IMR-90 (cell line): ENCODE results near the gene DUSP16. TPM values are rescaled to one million over a fixed set of nuclear protein-coding genes. Genes with fewer than 3 reads are reported as not detected.

ENCODE experiments used
- ATAC-seq: fragments of 200-7000 bp; cut with Tn5 transposase; 2 replicates; pipeline ENCODE4 v1.9.1; 2020; ENCODE audit warnings: low read depth, mild to moderate bottlenecking, moderate library complexity
- BruUV-seq: library from RNA; stranded (reverse); fragments of 400-500 nt; replicated peaks from 2 replicates; lab custom pipeline; 2021; lab: Mats Ljungman, UMichigan
- CTCF ChIA-PET: fragments of 300-600 bp; formaldehyde crosslinking; extraction: SDS; loops from one replicate; lab custom pipeline; 2021; ENCODE audit warnings: antibody characterized with exemption; lab: Yijun Ruan, JAX
- POLR2A ChIA-PET: fragments of 300-600 bp; sonication (Branson Sonifier 250); formaldehyde crosslinking; loops from one replicate; lab custom pipeline; 2022; ENCODE audit warnings: antibody characterized with exemption; ENCODE audit not compliant: unreplicated experiment; lab: Charles Lee
- DNase-seq: peaks from one replicate; pipeline ENCODE4 v3.0.0; 2013
- H2AFZ ChIP-seq: replicated peaks from 2 replicates; pipeline ENCODE3; 2013; ENCODE audit warnings: low read length, mild to moderate bottlenecking; ENCODE audit not compliant: poor library complexity
- H2AK5ac ChIP-seq: 2 replicates; pipeline ENCODE4 v1.6.1; 2013; ENCODE audit warnings: low read depth, low read length, inconsistent platforms
- H2AK9ac ChIP-seq: replicated peaks from 2 replicates; pipeline ENCODE3; 2013; ENCODE audit warnings: mild to moderate bottlenecking, low read depth, low read length, moderate library complexity; ENCODE audit not compliant: poor library complexity
- H2BK120ac ChIP-seq: 2 replicates; pipeline ENCODE4 v1.6.1; 2013; ENCODE audit warnings: low read depth, low read length, inconsistent platforms
- H2BK15ac ChIP-seq: 3 replicates; pipeline ENCODE4 v1.6.1; 2013; ENCODE audit warnings: low read depth, low read length, inconsistent platforms
- H2BK20ac ChIP-seq: 2 replicates; pipeline ENCODE4 v1.6.1; 2013; ENCODE audit warnings: low read depth, mild to moderate bottlenecking, inconsistent platforms, low read length, moderate library complexity
- H2BK5ac ChIP-seq: 2 replicates; pipeline ENCODE4 v1.6.1; 2013; ENCODE audit warnings: mild to moderate bottlenecking, low read depth, low read length, inconsistent platforms; ENCODE audit not compliant: poor library complexity, severe bottlenecking
- H3K14ac ChIP-seq: replicated peaks from 2 replicates; pipeline ENCODE4 v1.6.1; 2013; ENCODE audit warnings: low read depth, low read length, inconsistent platforms
- H3K18ac ChIP-seq: 2 replicates; pipeline ENCODE4 v1.6.1; 2013; ENCODE audit warnings: low read depth, low read length, control low read depth
- H3K23ac ChIP-seq: 2 replicates; pipeline ENCODE4 v1.6.1; 2013; ENCODE audit warnings: low read depth, low read length, inconsistent platforms
- H3K27ac ChIP-seq: 2 replicates; pipeline ENCODE4 v1.5.1; 2013; ENCODE audit warnings: mild to moderate bottlenecking, control low read depth, low read length; ENCODE audit not compliant: insufficient read depth
- H3K27me3 ChIP-seq: 2 replicates; pipeline ENCODE4 v1.6.1; 2013; ENCODE audit warnings: low read length; ENCODE audit not compliant: control insufficient read depth, insufficient read depth
- H3K36me3 ChIP-seq: 2 replicates; pipeline ENCODE4 v1.6.1; 2013; ENCODE audit warnings: low read length, mixed read lengths; ENCODE audit not compliant: control insufficient read depth, insufficient read depth
- H3K4ac ChIP-seq: 2 replicates; pipeline ENCODE4 v1.6.1; 2013; ENCODE audit warnings: low read depth, low read length, inconsistent platforms
- H3K4me1 ChIP-seq: 2 replicates; pipeline ENCODE4 v1.6.1; 2013; ENCODE audit warnings: low read length, mixed read lengths; ENCODE audit not compliant: control insufficient read depth, insufficient read depth
- H3K4me2 ChIP-seq: 2 replicates; pipeline ENCODE4 v1.6.1; 2013; ENCODE audit warnings: low read depth, mild to moderate bottlenecking, control low read depth, low read length, moderate library complexity
- H3K4me3 ChIP-seq: 2 replicates; pipeline ENCODE4 v1.5.1; 2013; ENCODE audit warnings: low read depth, mild to moderate bottlenecking, control low read depth, low read length, moderate library complexity; ENCODE audit not compliant: insufficient read depth
- H3K56ac ChIP-seq: 2 replicates; pipeline ENCODE4 v1.6.1; 2013; ENCODE audit warnings: low read length, inconsistent platforms; ENCODE audit not compliant: insufficient read depth; ENCODE audit errors: extremely low read depth
- H3K79me1 ChIP-seq, 2 experiments: 2 replicates each; pipeline ENCODE4 v1.6.1; 2013; ENCODE audit warnings: low read length in 2 of 2, inconsistent platforms in 1 of 2, low read depth in 1 of 2
- H3K9ac ChIP-seq: 2 replicates; pipeline ENCODE4 v1.6.1; 2013; ENCODE audit warnings: low read depth, low read length, control low read depth
- H3K9me1 ChIP-seq: 2 replicates; pipeline ENCODE4 v1.6.1; 2013; ENCODE audit warnings: low read length, inconsistent platforms; ENCODE audit not compliant: insufficient read depth
- H3K9me3 ChIP-seq: 2 replicates; pipeline ENCODE4 v1.6.1; 2013; ENCODE audit warnings: low read length; ENCODE audit not compliant: control insufficient read depth, insufficient read depth
- H4K20me1 ChIP-seq: 2 replicates; pipeline ENCODE4 v1.6.1; 2013; ENCODE audit warnings: low read length, inconsistent platforms; ENCODE audit not compliant: insufficient read depth
- H4K5ac ChIP-seq: 2 replicates; pipeline ENCODE4 v1.6.1; 2013; ENCODE audit warnings: mild to moderate bottlenecking, low read depth, low read length, control low read depth
- H4K8ac ChIP-seq, 2 experiments: 2 replicates each; pipeline ENCODE4 v1.6.1; 2013; ENCODE audit warnings: low read depth in 2 of 2, low read length in 2 of 2, control low read depth in 1 of 2, inconsistent platforms in 1 of 2
- H4K91ac ChIP-seq: 2 replicates; pipeline ENCODE4 v1.6.1; 2013; ENCODE audit warnings: low read depth, low read length, inconsistent platforms; ENCODE audit not compliant: insufficient read depth
- CHD1 ChIP-seq: IDR thresholded peaks from 2 replicates; pipeline ENCODE4 v1.6.1; 2012; ENCODE audit warnings: low read depth, low read length, improper control_type of control experiment
- FOS ChIP-seq: fragments of 150-350 bp; IDR thresholded peaks from 2 replicates; pipeline ENCODE4 v1.6.1; 2016; ENCODE audit warnings: low read depth, low read length
- MAFK ChIP-seq: IDR thresholded peaks from 2 replicates; pipeline ENCODE4 v1.6.1; 2012; ENCODE audit warnings: low read depth, low read length, improper control_type of control experiment
- MAZ ChIP-seq: IDR thresholded peaks from 2 replicates; pipeline ENCODE4 v1.6.1; 2012; ENCODE audit warnings: low read depth, mild to moderate bottlenecking, low read length, improper control_type of control experiment, moderate library complexity, borderline replicate concordance
- RCOR1 ChIP-seq: IDR thresholded peaks from 2 replicates; pipeline ENCODE4 v1.6.1; 2012; ENCODE audit warnings: mild to moderate bottlenecking, low read length, improper control_type of control experiment; ENCODE audit not compliant: insufficient replicate concordance
- SMC3 ChIP-seq: fragments of 150-350 bp; IDR thresholded peaks from 2 replicates; pipeline ENCODE4 v1.6.1; 2016; ENCODE audit warnings: low read depth, mild to moderate bottlenecking, antibody characterized with exemption, low read length, moderate library complexity
- USF2 ChIP-seq: fragments of 150-350 bp; IDR thresholded peaks from 2 replicates; pipeline ENCODE4 v1.6.1; 2017; ENCODE audit warnings: mild to moderate bottlenecking, antibody characterized with exemption, low read length, low read depth
- WGBS, 2 experiments: methylation state at CpG; one replicate each; pipeline versions ENCODE4 v1.1.5 to v1.1.7; 2013; ENCODE audit warnings: missing lambda C conversion rate in 2 of 2; ENCODE audit not compliant: insufficient read length in 1 of 2; ENCODE audit errors: extremely low coverage in 2 of 2; 5-methylcytosine and 5-hydroxymethylcytosine counted together
- dilution Hi-C: fragments of 300-500 bp; cut with HindIII; formaldehyde crosslinking; loops from one replicate; pipeline ENCODE4 v1.14.3; 2018; ENCODE audit warnings: low sequenced_read_pairs; ENCODE audit not compliant: unreplicated experiment
- in situ Hi-C: fragments of 300-500 bp; cut with MboI; formaldehyde crosslinking; loops from 3 replicates; pipeline ENCODE4 v1.14.3; 2019; ENCODE audit warnings: low sequenced_read_pairs, inconsistent platforms, mixed read lengths
- intact Hi-C: fragments of 100-400 bp; cut with micrococcal nuclease; formaldehyde crosslinking; loops from 2 replicates; pipeline ENCODE4 v1.10.0; 2022
- polyA plus RNA-seq, 3 experiments: library from polyadenylated mRNA; depleted of rRNA; stranded (reverse); fragments of >200 nt; gene quantifications; 2 replicates each; pipeline ENCODE4 v1.2.3, GENCODE V29; 2012; ENCODE audit warnings: low replicate concordance in 1 of 3
- total RNA-seq: library from RNA; depleted of rRNA; stranded (reverse); fragments of >200 nt; gene quantifications from 2 replicates; pipeline ENCODE4 v1.2.3, GENCODE V29; 2012

DUSP16 gene
- total and polyA plus RNA-seq, 2 of the 4 experiments (the other 2 are of a cell fraction), result 4.7 to 10.0 TPM

- CTCF ChIA-PET, result interaction anchor here (0.5 to 0.8 kb wide), 3 partner anchors 9 to 88 kb away, joined by 4 read pairs; no protein-coding TSS in a partner anchor
- intact Hi-C loops, result no loop called here
Observed at GRCh38 chr12:12445165-12445881, 117.3 kb downstream of the DUSP16 start.

More at GRCh38 chr12:12445165-12445881, 117.3 kb downstream of the DUSP16 start:
- POLR2A ChIA-PET, result no interaction called here
- Histone ChIP-seq H3K27me3 (no peaks in the 10 kb centered on the region), H4K91ac (no peak overlapping the region), H2AFZ (no peak overlapping the region), H2AK9ac (no peak overlapping the region), H2BK120ac (no peak overlapping the region), H2AK5ac (no peak overlapping the region), H3K4me3 (no peak overlapping the region), H3K23ac (no peak overlapping the region), H4K8ac (0 out of 4 replicates have a peak overlapping the region, but pooled peaks of 1 of the 2 experiments have one; percentile 59), H3K79me1 (peaks cover 0 to 9% of the 10 kb centered on the region in 2 experiments; a peak in 1 of 4 replicates), H3K4ac (peak overlapping the region; percentile 18; the same call in 1 of the 2 replicates), H2BK15ac (no peak overlapping the region), H3K4me1 (peaks cover 21% of the 10 kb centered on the region), H2BK5ac (no peak overlapping the region), H2BK20ac (no peak overlapping the region), H4K5ac (no peak overlapping the region), H3K36me3 (no peaks in the 10 kb centered on the region), H3K4me2 (no peak overlapping the region), H3K9me3 (no peaks in the 10 kb centered on the region), H3K27ac (no peak overlapping the region), H3K9me1 (peaks cover 8% of the 10 kb centered on the region), H3K9ac (no peak overlapping the region), H3K56ac (no peak overlapping the region), H4K20me1 (no peaks in the 10 kb centered on the region), H3K18ac (no peak overlapping the region), H3K14ac (0 out of 2 replicates have a peak overlapping the region, but pooled peaks have one; percentile 59)
- ATAC-seq, result no peak
- no peak for DNase-seq
- no TSS peak for BruUV-seq
- in situ Hi-C loops (no loop called here), dilution Hi-C loops (no loop called here)
- no CpG with 5 or more reads among the region's 4 CpGs for WGBS, 2 experiments
- TF ChIP-seq USF2 (no peak), FOS (no peak), SMC3 (no peak), CHD1 (no peak), MAZ (no peak), RCOR1 (no peak), MAFK (no peak)
